ENCODE results near the gene TUBA8. TPM values are rescaled to one million over a fixed set of nuclear protein-coding genes. Genes with fewer than 3 reads are reported as not detected.
"Not testable (repeated sequence)": the region's sequence is repeated elsewhere in the genome, so short reads cannot be mapped to it uniquely, and the experiment has no call there.

The TUBA8 gene
- total RNA-seq, 1 donor from 2014 or later, result 2.9 TPM

GRCh38 chr22:18160641-18161040 is 50.0 kb downstream of the TUBA8 start:
- DNase-seq (ENCODE audit: low spot score in 2 of 2); FAIRE-seq: not testable (repeated sequence)

GRCh38 chr22:18163843-18164242 is 53.2 kb downstream of the TUBA8 start:
- not testable (repeated sequence) for FAIRE-seq; DNase-seq (ENCODE audit: low spot score in 2 of 2)

GRCh38 chr22:18164584-18164983 is 54.0 kb downstream of the TUBA8 start:
- FAIRE-seq; DNase-seq (ENCODE audit: low spot score in 2 of 2): not testable (repeated sequence)

- DNase-seq (ENCODE audit: low spot score in 2 of 2); FAIRE-seq: not testable (repeated sequence)
These were observed 54.7 kb downstream of the TUBA8 start for GRCh38 chr22:18165356-18165755.

- FAIRE-seq; DNase-seq (ENCODE audit: low spot score in 2 of 2): not testable (repeated sequence)
These were observed 59.7 kb downstream of the TUBA8 start for GRCh38 chr22:18170284-18170683.

DNA sequence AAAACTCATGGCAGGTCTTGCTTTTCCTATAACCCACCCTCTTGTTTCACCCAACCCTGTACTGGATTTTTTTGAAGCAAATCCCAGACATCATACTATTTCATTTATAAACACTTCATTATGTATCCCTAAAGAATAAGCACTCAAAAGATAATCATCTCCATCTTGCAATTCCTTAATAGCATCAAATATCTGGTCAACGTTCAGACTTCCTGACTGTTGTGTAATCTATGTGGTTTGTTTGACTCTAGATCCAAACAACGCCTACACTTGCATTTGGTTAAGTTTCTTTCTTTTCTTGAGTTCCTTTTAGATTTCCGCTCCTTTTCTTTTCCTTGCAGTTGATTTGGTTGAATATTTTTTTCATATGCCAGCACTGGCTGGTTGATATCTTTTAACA is 61.6 kb downstream of the TUBA8 start:
- FAIRE-seq; DNase-seq (ENCODE audit: low spot score in 2 of 2): not testable (repeated sequence)

DNA sequence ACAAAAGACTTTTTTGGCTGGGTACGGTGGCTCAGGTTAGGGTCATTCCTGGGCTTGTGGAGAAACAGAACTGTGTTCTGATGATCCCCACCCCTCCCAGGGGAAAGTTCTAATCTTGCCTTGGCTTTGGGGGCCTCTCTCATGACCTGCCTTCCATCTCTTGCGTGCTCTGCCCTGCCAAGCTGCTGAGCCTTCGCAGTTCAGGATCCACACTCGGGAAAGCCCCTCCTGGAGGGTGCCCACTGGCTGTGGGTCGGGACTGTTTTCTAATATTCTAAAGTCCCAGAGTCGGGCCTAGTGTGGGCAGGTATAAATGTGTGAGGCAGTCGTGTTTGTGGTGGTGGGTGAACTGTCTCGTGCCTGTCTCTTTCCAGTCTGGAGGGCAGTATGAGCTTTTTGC is 62.2 kb downstream of the TUBA8 start:
- FAIRE-seq; DNase-seq (ENCODE audit: low spot score in 2 of 2): not testable (repeated sequence)

DNA sequence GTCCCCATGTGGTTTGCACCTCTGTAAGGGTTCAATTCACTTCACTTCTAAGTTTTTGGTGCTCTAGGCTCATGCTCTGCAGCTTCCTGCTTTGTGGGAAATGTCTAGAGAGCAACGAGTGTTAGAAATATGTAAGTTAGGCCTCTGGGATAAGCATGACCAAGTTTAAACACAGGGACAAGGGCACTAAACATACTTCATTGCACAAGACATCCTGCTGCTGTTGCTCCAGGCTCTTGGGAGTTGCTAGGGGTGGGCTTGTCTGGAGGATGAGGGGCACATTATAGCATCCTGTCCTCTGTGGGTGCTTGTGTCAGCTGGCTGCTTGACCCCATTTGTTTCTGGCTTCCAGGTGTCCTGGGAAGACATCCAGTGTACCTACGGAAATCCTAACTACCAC is 62.8 kb downstream of the TUBA8 start:
- FAIRE-seq; DNase-seq (ENCODE audit: low spot score in 2 of 2): not testable (repeated sequence)

Small RNA genes within 50 kb of the gene (small RNA-seq; reads per million reads assigned to genes)
- gene AC016027.5, result not detected

Other genes starting within 250 kb of the TUBA8 start
- gene MICAL3, start 86.2 kb upstream of the TUBA8 start, total RNA-seq, result 44.8 TPM
- gene PEX26, start 32.8 kb upstream of the TUBA8 start, total RNA-seq, result 9.4 TPM
- 1.2 TPM for gene USP18, start 39.4 kb downstream of the TUBA8 start, total RNA-seq